H1 (cell line): Measurements from ENCODE around the gene ID2. TPM values are rescaled to one million over a fixed set of nuclear protein-coding genes. Genes with fewer than 3 reads are reported as not detected.

Experiments used
- CTCF ChIA-PET: fragments of 300-600 bp; sonication (Branson Sonifier 250); formaldehyde crosslinking; loops from one replicate; lab custom pipeline; 2021; ENCODE audit not compliant: partially characterized antibody; lab: Charles Lee
- POLR2A ChIA-PET: fragments of 300-600 bp; sonication (Branson Sonifier 250); formaldehyde crosslinking; loops from one replicate; lab custom pipeline; 2021; ENCODE audit warnings: inconsistent platforms; ENCODE audit not compliant: partially characterized antibody; lab: Charles Lee
- DNase-seq, 2 experiments: peaks; one replicate each; pipeline versions ENCODE4 v3.0.0 to v3.0.0-alpha.2; 2010 to 2022; ENCODE audit warnings: low spot score in 2 of 2, low read depth in 1 of 2, mixed read lengths in 1 of 2
- FAIRE-seq: peaks from 2 replicates; lab custom pipeline; 2011; peaks lifted over from hg19 to GRCh38; lab: Jason Lieb, UNC
- H2AFZ ChIP-seq: 2 replicates; pipeline ENCODE4 v1.8.1; 2012; ENCODE audit warnings: low read length, inconsistent platforms
- H2AK5ac ChIP-seq: 2 replicates; pipeline ENCODE4 v1.6.1; 2013; ENCODE audit warnings: low read depth, low read length
- H2BK120ac ChIP-seq: replicated peaks from 2 replicates; pipeline ENCODE3; 2013; ENCODE audit warnings: low read depth, low read length, inconsistent platforms
- H2BK12ac ChIP-seq: 2 replicates; pipeline ENCODE4 v1.6.1; 2013; ENCODE audit warnings: low read depth, low read length
- H2BK15ac ChIP-seq: 2 replicates; pipeline ENCODE4 v1.6.1; 2013; ENCODE audit warnings: low read length
- H2BK20ac ChIP-seq: 2 replicates; pipeline ENCODE4 v1.6.1; 2013; ENCODE audit warnings: low read length
- H2BK5ac ChIP-seq: 2 replicates; pipeline ENCODE4 v1.6.1; 2013; ENCODE audit warnings: low read depth, low read length
- H3K14ac ChIP-seq: 2 replicates; pipeline ENCODE4 v1.6.1; 2013; ENCODE audit warnings: inconsistent platforms; ENCODE audit not compliant: insufficient read length
- H3K18ac ChIP-seq: 2 replicates; pipeline ENCODE4 v1.6.1; 2013; ENCODE audit warnings: low read length; ENCODE audit errors: extremely low read depth
- H3K23ac ChIP-seq: 2 replicates; pipeline ENCODE4 v1.6.1; 2013; ENCODE audit warnings: inconsistent platforms; ENCODE audit not compliant: insufficient read length
- H3K23me2 ChIP-seq: 2 replicates; pipeline ENCODE4 v1.6.1; 2013; ENCODE audit warnings: low read depth, low read length
- H3K27ac ChIP-seq: 2 replicates; pipeline ENCODE4 v1.6.1; 2011; ENCODE audit warnings: low read depth, low read length, inconsistent platforms
- H3K27me3 ChIP-seq, 4 experiments: replicated peaks in 1 of 4; 1 replicate in 1 of 4; 2 replicates in 3 of 4; pipeline versions ENCODE4 v1.6.1 to v1.8.1; 2011 to 2013; ENCODE audit warnings: low read length in 3 of 4, mild to moderate bottlenecking in 3 of 4, inconsistent platforms in 2 of 4, mixed read lengths in 2 of 4, moderate library complexity in 1 of 4; ENCODE audit not compliant: control insufficient read depth in 3 of 4, insufficient read depth in 3 of 4; ENCODE audit errors: extremely low read depth in 1 of 4
- H3K36me3 ChIP-seq, 4 experiments: 2 replicates each; pipeline versions ENCODE4 v1.6.1 to v1.8.1; 2011 to 2013; ENCODE audit warnings: mild to moderate bottlenecking in 4 of 4, low read length in 3 of 4, moderate library complexity in 2 of 4, control low read depth in 1 of 4, inconsistent platforms in 1 of 4; ENCODE audit not compliant: insufficient read depth in 4 of 4, control insufficient read depth in 2 of 4
- H3K4ac ChIP-seq: replicated peaks from 2 replicates; pipeline ENCODE3; 2013; ENCODE audit warnings: low read length, low read depth, mixed read lengths, inconsistent platforms; ENCODE audit not compliant: insufficient read length
- H3K4me1 ChIP-seq, 4 experiments: replicated peaks in 1 of 4; 1 replicate in 1 of 4; 2 replicates in 3 of 4; pipeline versions ENCODE4 v1.6.1 to v1.8.1; 2011 to 2013; ENCODE audit warnings: low read length in 3 of 4, inconsistent platforms in 2 of 4, mixed read lengths in 1 of 4; ENCODE audit not compliant: insufficient read depth in 4 of 4, control insufficient read depth in 3 of 4
- H3K4me2 ChIP-seq, 2 experiments: 2 replicates each; pipeline versions ENCODE4 v1.6.1 to v1.8.1; 2011 to 2013; ENCODE audit warnings: low read depth in 2 of 2, low read length in 2 of 2, control low read depth in 1 of 2, inconsistent platforms in 1 of 2, mild to moderate bottlenecking in 1 of 2; ENCODE audit not compliant: insufficient read depth in 1 of 2
- H3K4me3 ChIP-seq, 4 experiments: fragments of 200-600, 300-600 bp in 1 of 4; sonication (generic), shearing (Covaris generic), sonication (Bioruptor Twin) in 1 of 4; 2 replicates each; pipeline versions ENCODE4 v1.5.1 to v1.8.1; 2011 to 2016; ENCODE audit warnings: low read length in 4 of 4, low read depth in 3 of 4, control low read depth in 2 of 4, inconsistent platforms in 2 of 4, mild to moderate bottlenecking in 2 of 4, mixed read lengths in 1 of 4, moderate library complexity in 1 of 4; ENCODE audit not compliant: insufficient read depth in 2 of 4; ENCODE audit errors: extremely low read depth in 1 of 4
- H3K56ac ChIP-seq: replicated peaks from 2 replicates; pipeline ENCODE3; 2013; ENCODE audit warnings: low read depth, mild to moderate bottlenecking, mixed read lengths, low read length, inconsistent platforms; ENCODE audit not compliant: insufficient read length
- H3K79me1 ChIP-seq: 2 replicates; pipeline ENCODE4 v1.6.1; 2013; ENCODE audit warnings: low read depth, low read length, control low read depth
- H3K79me2 ChIP-seq, 2 experiments: 2 replicates each; pipeline versions ENCODE4 v1.6.1 to v1.8.1; 2012 to 2013; ENCODE audit warnings: low read length in 2 of 2, mild to moderate bottlenecking in 2 of 2, inconsistent platforms in 1 of 2; ENCODE audit not compliant: insufficient read depth in 2 of 2, control insufficient read depth in 1 of 2
- H3K9ac ChIP-seq, 4 experiments: replicated peaks in 1 of 4; 1 replicate in 1 of 4; 2 replicates in 3 of 4; pipeline versions ENCODE4 v1.6.1 to v1.8.1; 2011 to 2013; ENCODE audit warnings: low read depth in 3 of 4, low read length in 3 of 4, control low read depth in 2 of 4, mild to moderate bottlenecking in 2 of 4, moderate library complexity in 2 of 4, inconsistent platforms in 1 of 4; ENCODE audit errors: extremely low read depth in 1 of 4
- H3K9me3 ChIP-seq, 2 experiments: 2 replicates each; pipeline versions ENCODE4 v1.6.1 to v1.8.1; 2012 to 2013; ENCODE audit warnings: mild to moderate bottlenecking in 2 of 2, moderate library complexity in 2 of 2, control low read depth in 1 of 2, inconsistent platforms in 1 of 2, low read depth in 1 of 2, low read length in 1 of 2, mixed read lengths in 1 of 2; ENCODE audit not compliant: insufficient read depth in 2 of 2
- H4K20me1 ChIP-seq, 2 experiments: replicated peaks in 1 of 2; 2 replicates each; pipeline versions ENCODE3 to v1.8.1; 2011 to 2013; ENCODE audit warnings: inconsistent platforms in 2 of 2, low read length in 2 of 2, mild to moderate bottlenecking in 1 of 2; ENCODE audit not compliant: insufficient read depth in 2 of 2, control insufficient read depth in 1 of 2
- H4K5ac ChIP-seq: 2 replicates; pipeline ENCODE4 v1.6.1; 2013; ENCODE audit warnings: low read length, low read depth, mixed read lengths, inconsistent platforms; ENCODE audit not compliant: insufficient read length
- H4K8ac ChIP-seq: 2 replicates; pipeline ENCODE4 v1.8.0; 2013; ENCODE audit warnings: mild to moderate bottlenecking, moderate library complexity, low read length, inconsistent platforms; ENCODE audit not compliant: insufficient read depth; ENCODE audit errors: extremely low read depth
- H4K91ac ChIP-seq: replicated peaks from 2 replicates; pipeline ENCODE3; 2013; ENCODE audit warnings: low read length, mixed read lengths, inconsistent platforms; ENCODE audit not compliant: insufficient read length
- BRCA1 ChIP-seq: IDR thresholded peaks from 2 replicates; pipeline ENCODE4 v1.6.1; 2012; ENCODE audit warnings: low read depth, low read length, improper control_type of control experiment
- CTCF ChIP-seq, 3 experiments: IDR thresholded peaks; 1 replicate in 2 of 3; 2 replicates in 1 of 3; pipeline versions ENCODE4 v1.5.1 to v1.6.1; 2011; ENCODE audit warnings: low read length in 3 of 3, mild to moderate bottlenecking in 3 of 3, inconsistent platforms in 2 of 3, low read depth in 1 of 3, moderate library complexity in 1 of 3; ENCODE audit not compliant: insufficient read depth in 1 of 3; ENCODE audit errors: control extremely low read depth in 1 of 3
- HDAC2 ChIP-seq, 2 experiments: fragments of 300-600 bp in 1 of 2; sonication (generic) in 1 of 2; IDR thresholded peaks; 2 replicates each; pipeline ENCODE4 v1.6.1; 2011 to 2012; ENCODE audit warnings: low read depth in 2 of 2, low read length in 2 of 2, mild to moderate bottlenecking in 2 of 2, moderate library complexity in 2 of 2, borderline replicate concordance in 1 of 2, inconsistent platforms in 1 of 2
- MAX ChIP-seq: IDR thresholded peaks from 2 replicates; pipeline ENCODE4 v1.6.1; 2012; ENCODE audit warnings: inconsistent platforms
- RAD21 ChIP-seq, 2 experiments: IDR thresholded peaks in 1 of 2; conservative IDR thresholded peaks in 1 of 2; 2 replicates each; pipeline ENCODE4 v1.6.1; 2011; ENCODE audit warnings: low read depth in 2 of 2, low read length in 2 of 2, improper control_type of control experiment in 1 of 2, inconsistent platforms in 1 of 2, mild to moderate bottlenecking in 1 of 2, moderate library complexity in 1 of 2
- SP2 ChIP-seq: IDR thresholded peaks from 2 replicates; pipeline ENCODE4 v1.6.1; 2012; ENCODE audit warnings: mild to moderate bottlenecking, low read length, inconsistent platforms
- SRF ChIP-seq: IDR thresholded peaks from 2 replicates; pipeline ENCODE4 v1.6.1; 2011; ENCODE audit warnings: mild to moderate bottlenecking, low read depth, low read length, moderate library complexity
- ZNF274 ChIP-seq: IDR thresholded peaks from 2 replicates; pipeline ENCODE4 v1.7.0; 2012; ENCODE audit warnings: low read length, borderline replicate concordance; ENCODE audit errors: extremely low read depth
- WGBS, 2 experiments: shearing (Covaris generic) in 1 of 2; methylation state at CpG; one replicate each; pipeline versions ENCODE4 v1.1.6 to v1.1.7; 2013 to 2015; ENCODE audit warnings: low lambda C conversion rate in 2 of 2, mixed read lengths in 2 of 2, inconsistent platforms in 1 of 2, low coverage in 1 of 2, missing lambda C conversion rate in 1 of 2; ENCODE audit not compliant: insufficient replicate concordance in 2 of 2, insufficient coverage in 1 of 2, insufficient read length in 1 of 2; ENCODE audit errors: extremely low coverage in 1 of 2, missing lambda C conversion rate in 1 of 2; 5-methylcytosine and 5-hydroxymethylcytosine counted together
- polyA plus RNA-seq, 7 experiments: library from polyadenylated mRNA; depleted of rRNA in 3 of 7; stranded (reverse) in 5 of 7; unstranded in 2 of 7; fragments of >200 nt in 5 of 7; fragments of 200-250 nt in 2 of 7; gene quantifications; 1 replicate in 5 of 7; 2 replicates in 1 of 7; 4 replicates in 1 of 7; pipeline versions ENCODE4 v1.2.1 to v1.2.3, GENCODE V29; 2011 to 2013; ENCODE audit warnings: missing spikeins in 2 of 7, mixed read lengths in 2 of 7
- total RNA-seq: library from RNA; stranded (reverse); fragmentation: NEBNext Ultra II Directional; extraction: Animal tissue kit (Norgen Biotek cat#: 25700); gene quantifications from 2 replicates; pipeline ENCODE4 v1.2.1, GENCODE V29; 2021

The ID2 gene
- total and polyA plus RNA-seq, 2 of the 8 experiments (the other 6 are each of a cell fraction or from before 2014, with no cell fraction given): 36.7 to 214 TPM

GRCh38 chr2:8685697-8686358 is 4.0 kb downstream of the ID2 start:
- Histone ChIP-seq H3K27me3 (peaks cover 0 to 22% (median 10%) of the 10 kb centered on the region in 4 experiments; a peak in 5 of 7 replicates), H3K23ac (no peak overlapping the region), H2BK15ac (no peak overlapping the region; the same call in 1 of the 2 replicates), H3K9me3 (no peaks in the 10 kb centered on the region), H3K23me2 (peaks cover 20% of the 10 kb centered on the region), H4K20me1 (peaks cover 10 to 11% of the 10 kb centered on the region in 2 experiments), H2BK120ac (no peak overlapping the region), H2BK20ac (0 out of 2 replicates have a peak overlapping the region, but pooled peaks have one; percentile 86), H2AFZ (no peak overlapping the region), H2BK12ac (no peak overlapping the region), H3K79me1 (no peaks in the 10 kb centered on the region), H3K18ac (no peak overlapping the region), H3K36me3 (peaks cover 0 to 7% (median 0%) of the 10 kb centered on the region in 4 experiments; a peak in 2 of 8 replicates), H3K56ac (no peak overlapping the region), H3K14ac (no peak overlapping the region), H3K9ac (no peak overlapping the region), H3K4me1 (peaks cover 0 to 6% (median 3%) of the 10 kb centered on the region in 4 experiments; a peak in 3 of 7 replicates), H4K8ac (no peak overlapping the region), H3K27ac (no peak overlapping the region), H4K5ac (no peak overlapping the region), H3K79me2 (peaks cover 3 to 17% of the 10 kb centered on the region in 2 experiments; a peak in 3 of 4 replicates), H3K4me3 (peak overlapping the region; percentile 24 to 79 (median 48); a peak in 7 of 8 replicates), H2AK5ac (no peak overlapping the region), H2BK5ac (peak overlapping the region; percentile 15; the same call in 1 of the 2 replicates), H3K4me2 (peak overlapping the region; percentile 70 to 97), H4K91ac (no peak overlapping the region), H3K4ac (no peak overlapping the region)
- POLR2A ChIA-PET: interaction anchor here (0.5 to 1.2 kb wide), 2 partner anchors 101 to 425 kb away, joined by 3 read pairs; no protein-coding TSS in a partner anchor
- peak in 1 of 2 experiments; percentile 97 for DNase-seq
- no peak for FAIRE-seq
- 4% methylated on average over 36 of the region's 50 CpGs; no CpG with 5 or more reads in 1 of the 2 experiments for WGBS, 2 experiments
- CTCF ChIA-PET: no interaction called here
- TF ChIP-seq CTCF (IDR thresholded peaks at IDR 0.05; ENCODE audit: control extremely low read depth in 1 of 3, insufficient read depth in 1 of 3, low read depth in 1 of 3, low read length in 3 of 3) (peak; percentile 81 to 95 (median 84)), SRF (no peak), MAX (peak; percentile 54; the same call in 1 of the 2 replicates), SP2 (no peak), ZNF274 (no peak), BRCA1 (no peak), HDAC2 (IDR thresholded peaks at IDR 0.05; ENCODE audit: borderline replicate concordance in 1 of 2, low read depth in 2 of 2, low read length in 2 of 2) (peak in 1 of 2 experiments; percentile 50; a peak in 1 of 4 replicates), RAD21 (IDR thresholded peaks at IDR 0.05 in 1 of 2, conservative IDR thresholded peaks at IDR 0.05 in 1 of 2; ENCODE audit: low read depth in 2 of 2, low read length in 2 of 2) (peak; percentile 84 to 100)
